ENCODE results near the gene BCAM.
"Not testable (repeated sequence)": the region's sequence is repeated elsewhere in the genome, so short reads cannot be mapped to it uniquely, and the experiment has no call there.

BCAM gene

GRCh38 chr19:44847144-44848035 lies 38.5 kb downstream of the BCAM start:
- no peaks in the 10 kb centered on the region for H3K9me3 Mint-ChIP-seq
- no peak for ATAC-seq
- H3K27me3 Mint-ChIP-seq, result peaks cover 40% of the 10 kb centered on the region
- H3K36me3 Mint-ChIP-seq (ENCODE audit: low read depth), result no peaks in the 10 kb centered on the region
- peaks cover 23% of the 10 kb centered on the region for H3K4me1 Mint-ChIP-seq
- DNase-seq, result no peak
- no peak overlapping the region for H3K27ac Mint-ChIP-seq
- H3K4me3 Mint-ChIP-seq, result peak overlapping the region; percentile 83

DNA sequence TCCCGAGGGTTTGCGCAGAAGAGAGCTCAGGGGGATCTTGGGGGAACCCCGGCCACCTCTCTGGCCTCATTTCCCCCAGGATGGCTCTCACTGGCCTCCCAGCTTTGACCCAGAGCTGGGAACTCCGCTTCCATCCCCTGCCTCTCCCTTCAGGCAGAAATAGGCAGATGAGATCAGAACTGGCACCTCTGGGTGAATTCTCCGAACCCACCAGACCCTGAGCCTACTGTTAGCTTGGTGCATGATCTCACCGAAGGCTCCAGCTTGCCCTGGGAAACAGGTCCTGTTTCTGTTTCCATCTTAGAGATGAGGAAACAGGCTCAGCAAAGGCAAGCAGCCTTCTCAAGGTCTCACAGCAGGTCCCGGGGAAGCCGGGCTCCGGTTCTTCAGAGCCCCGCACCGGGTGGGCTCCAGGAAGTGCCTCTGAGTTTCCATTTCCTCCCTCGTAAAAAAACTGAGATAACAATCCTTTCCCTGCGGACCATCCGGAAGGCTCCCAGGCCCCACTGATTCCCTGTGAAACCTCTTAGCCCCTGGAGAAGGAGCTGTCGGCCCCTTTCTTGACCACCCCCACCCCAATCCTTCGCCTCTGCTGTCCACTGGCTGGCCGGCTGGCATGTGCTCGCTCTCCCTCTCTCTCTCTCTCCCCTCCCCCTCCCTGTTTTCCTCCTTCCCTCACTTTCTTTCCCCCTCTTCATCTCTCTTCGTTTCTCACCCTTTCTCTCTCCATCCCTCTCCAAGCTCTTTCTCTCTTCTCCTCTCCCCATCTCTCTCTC lies 39.3 kb downstream of the BCAM start:
- no peak for DNase-seq
- Mint-ChIP-seq H3K4me1 (peaks cover 23% of the 10 kb centered on the region), H3K27me3 (peaks cover 40% of the 10 kb centered on the region)

DNA sequence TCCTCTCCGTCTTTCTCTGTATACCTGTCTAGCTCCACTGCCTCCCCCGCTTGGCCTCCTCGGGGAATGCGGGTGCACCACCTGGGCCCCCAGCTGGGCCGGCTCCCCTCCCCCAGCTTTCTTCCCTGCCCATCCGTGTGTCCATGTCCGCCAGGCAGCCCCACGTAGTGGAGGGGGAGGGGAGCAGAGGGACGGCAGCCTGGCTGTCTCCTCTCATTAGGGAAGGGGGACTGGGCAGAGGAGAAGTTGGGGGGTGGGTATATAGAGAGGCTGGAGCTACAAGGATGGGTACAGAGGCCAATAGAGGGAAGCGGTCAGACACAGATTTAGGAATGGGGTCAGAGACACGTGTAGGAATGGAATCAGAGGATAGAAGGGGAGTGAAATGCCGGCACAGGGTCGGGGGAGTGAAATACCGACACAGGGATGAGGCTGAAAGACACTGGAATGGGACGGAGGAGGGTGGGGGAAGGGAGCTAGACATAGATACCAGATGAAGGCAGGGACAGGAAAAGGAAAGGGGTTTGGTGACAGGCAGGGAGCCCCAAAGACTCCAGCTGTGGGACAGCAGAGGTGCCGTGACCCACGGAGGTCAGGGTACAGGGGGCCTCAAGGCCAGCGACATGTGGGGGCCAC lies 40.0 kb downstream of the BCAM start:
- H3K9me3 Mint-ChIP-seq, result no peaks in the 10 kb centered on the region
- H3K27me3 Mint-ChIP-seq, result peaks cover 40% of the 10 kb centered on the region
- ATAC-seq (no peak), DNase-seq (no peak)
- H3K4me1 Mint-ChIP-seq, result peaks cover 23% of the 10 kb centered on the region
- H3K27ac Mint-ChIP-seq, result no peak overlapping the region
- H3K36me3 Mint-ChIP-seq (ENCODE audit: low read depth), result no peaks in the 10 kb centered on the region
- H3K4me3 Mint-ChIP-seq, result no peak overlapping the region

More for the DNA sequence above, 39.3 kb downstream of the BCAM start:
- ATAC-seq, result no peak
- Mint-ChIP-seq H3K9me3 (no peaks in the 10 kb centered on the region), H3K27ac (no peak overlapping the region), H3K4me3 (no peak overlapping the region), H3K36me3 (ENCODE audit: low read depth) (no peaks in the 10 kb centered on the region)

GRCh38 chr19:44850641-44851109 lies 41.8 kb downstream of the BCAM start:
- H3K36me3 Mint-ChIP-seq (ENCODE audit: low read depth), result no peaks in the 10 kb centered on the region
- H3K9me3 Mint-ChIP-seq, result no peaks in the 10 kb centered on the region
- H3K4me1 Mint-ChIP-seq, result peaks cover 13% of the 10 kb centered on the region
- H3K27me3 Mint-ChIP-seq, result peaks cover 33% of the 10 kb centered on the region
- no peak for ATAC-seq
- H3K27ac Mint-ChIP-seq, result no peak overlapping the region
- no peak overlapping the region for H3K4me3 Mint-ChIP-seq
- no peak for DNase-seq

DNA sequence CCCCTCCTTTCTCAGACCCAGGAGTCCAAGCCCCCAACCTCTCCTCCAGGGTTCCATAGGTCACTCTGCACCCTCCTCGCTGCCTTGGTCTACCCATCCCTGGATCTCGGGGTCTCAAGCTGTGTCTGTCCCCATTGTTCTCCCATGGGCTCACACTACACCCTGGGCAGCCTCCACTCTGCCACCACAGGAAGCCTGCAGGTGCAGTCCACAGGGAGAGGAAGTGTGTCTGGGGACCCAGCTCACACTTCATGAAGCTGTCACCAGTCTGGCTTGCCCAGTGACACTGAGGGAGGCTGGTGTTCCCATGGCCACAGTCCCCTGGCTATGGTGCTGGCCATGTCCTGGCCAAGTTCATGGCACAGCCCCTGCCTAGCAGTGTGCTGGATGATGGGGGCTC lies 42.5 kb downstream of the BCAM start:
- H3K4me1 Mint-ChIP-seq, result peaks cover 9% of the 10 kb centered on the region
- H3K27me3 Mint-ChIP-seq, result peaks cover 29% of the 10 kb centered on the region
- H3K9me3 Mint-ChIP-seq, result no peaks in the 10 kb centered on the region
- ATAC-seq (no peak), DNase-seq (no peak)
- H3K36me3 Mint-ChIP-seq (ENCODE audit: low read depth), result no peaks in the 10 kb centered on the region
- H3K27ac Mint-ChIP-seq, result no peak overlapping the region
- H3K4me3 Mint-ChIP-seq, result no peak overlapping the region

GRCh38 chr19:44855606-44856005 lies 46.7 kb downstream of the BCAM start:
- no peaks in the 10 kb centered on the region for H3K4me1 Mint-ChIP-seq
- peaks cover 4% of the 10 kb centered on the region for H3K27me3 Mint-ChIP-seq
- H3K9me3 Mint-ChIP-seq, result no peaks in the 10 kb centered on the region
- no peak overlapping the region for H3K4me3 Mint-ChIP-seq
- no peaks in the 10 kb centered on the region for H3K36me3 Mint-ChIP-seq (ENCODE audit: low read depth)
- no peak for DNase-seq
- no peak for ATAC-seq
- H3K27ac Mint-ChIP-seq, result no peak overlapping the region

GRCh38 chr19:44856421-44857083 lies 47.6 kb downstream of the BCAM start:
- peaks cover 1% of the 10 kb centered on the region for H3K27me3 Mint-ChIP-seq
- no peak for ATAC-seq
- no peaks in the 10 kb centered on the region for H3K36me3 Mint-ChIP-seq (ENCODE audit: low read depth)
- H3K4me1 Mint-ChIP-seq, result no peaks in the 10 kb centered on the region
- H3K4me3 Mint-ChIP-seq, result no peak overlapping the region
- H3K9me3 Mint-ChIP-seq, result no peaks in the 10 kb centered on the region
- DNase-seq, result no peak
- no peak overlapping the region for H3K27ac Mint-ChIP-seq

GRCh38 chr19:44857837-44858236 lies 48.9 kb downstream of the BCAM start:
- no peak for ATAC-seq
- H3K4me1 Mint-ChIP-seq, result no peaks in the 10 kb centered on the region
- H3K9me3 Mint-ChIP-seq, result no peaks in the 10 kb centered on the region
- no peak overlapping the region for H3K27ac Mint-ChIP-seq
- DNase-seq, result no peak
- no peaks in the 10 kb centered on the region for H3K36me3 Mint-ChIP-seq (ENCODE audit: low read depth)
- no peak overlapping the region for H3K4me3 Mint-ChIP-seq
- no peaks in the 10 kb centered on the region for H3K27me3 Mint-ChIP-seq

GRCh38 chr19:44861576-44861975 lies 52.7 kb downstream of the BCAM start:
- H3K27me3 Mint-ChIP-seq; ATAC-seq; DNase-seq; H3K27ac Mint-ChIP-seq; H3K36me3 Mint-ChIP-seq (ENCODE audit: low read depth); H3K4me3 Mint-ChIP-seq; H3K9me3 Mint-ChIP-seq; H3K4me1 Mint-ChIP-seq: not testable (repeated sequence)

DNA sequence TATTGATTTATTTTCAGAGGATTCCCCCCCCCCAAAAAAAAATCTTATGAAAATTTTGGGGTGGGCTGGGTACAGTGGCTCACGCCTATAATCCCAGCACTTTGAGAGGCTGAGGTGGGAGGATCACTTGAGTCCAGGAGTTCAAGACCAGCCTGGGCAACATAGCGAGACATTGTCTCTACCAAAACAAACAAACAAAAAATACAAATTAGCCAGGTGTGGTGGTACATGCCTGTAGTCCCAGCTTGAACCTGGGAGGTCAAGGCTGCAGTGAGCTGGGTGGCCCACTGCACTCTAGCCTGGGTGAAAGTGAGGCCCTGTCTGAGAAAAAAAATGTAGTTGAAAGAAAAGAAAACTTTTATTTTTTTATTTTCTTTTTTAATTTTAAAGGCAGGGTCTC lies 55.1 kb downstream of the BCAM start:
- DNase-seq, result no peak
- ATAC-seq, result no peak

DNA sequence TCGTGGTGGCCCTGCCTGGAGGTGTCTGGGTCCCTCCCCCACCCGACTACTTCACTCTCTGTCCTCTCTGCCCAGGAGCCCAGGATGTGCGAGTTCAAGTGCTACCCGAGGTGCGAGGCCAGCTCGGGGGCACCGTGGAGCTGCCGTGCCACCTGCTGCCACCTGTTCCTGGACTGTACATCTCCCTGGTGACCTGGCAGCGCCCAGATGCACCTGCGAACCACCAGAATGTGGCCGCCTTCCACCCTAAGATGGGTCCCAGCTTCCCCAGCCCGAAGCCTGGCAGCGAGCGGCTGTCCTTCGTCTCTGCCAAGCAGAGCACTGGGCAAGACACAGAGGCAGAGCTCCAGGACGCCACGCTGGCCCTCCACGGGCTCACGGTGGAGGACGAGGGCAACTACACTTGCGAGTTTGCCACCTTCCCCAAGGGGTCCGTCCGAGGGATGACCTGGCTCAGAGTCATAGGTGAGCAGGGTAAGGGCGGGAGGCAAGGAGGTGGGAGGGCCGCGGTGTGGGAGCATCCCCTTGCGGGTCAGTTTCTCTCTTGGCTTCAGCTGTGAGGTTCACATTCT lies 56.4 kb downstream of the BCAM start:
- Mint-ChIP-seq H3K27me3 (no peaks in the 10 kb centered on the region), H3K9me3 (no peaks in the 10 kb centered on the region), H3K4me3 (no peak overlapping the region), H3K36me3 (ENCODE audit: low read depth) (no peaks in the 10 kb centered on the region), H3K27ac (no peak overlapping the region), H3K4me1 (no peaks in the 10 kb centered on the region)
- ATAC-seq (no peak), DNase-seq (no peak)

More for the DNA sequence above, 55.1 kb downstream of the BCAM start:
- H3K4me3 Mint-ChIP-seq, result no peak overlapping the region
- no peak overlapping the region for H3K27ac Mint-ChIP-seq
- H3K4me1 Mint-ChIP-seq, result no peaks in the 10 kb centered on the region
- no peaks in the 10 kb centered on the region for H3K36me3 Mint-ChIP-seq (ENCODE audit: low read depth)
- H3K27me3 Mint-ChIP-seq, result no peaks in the 10 kb centered on the region
- no peaks in the 10 kb centered on the region for H3K9me3 Mint-ChIP-seq

- Mint-ChIP-seq H3K27me3 (no peaks in the 10 kb centered on the region), H3K4me1 (no peaks in the 10 kb centered on the region), H3K36me3 (ENCODE audit: low read depth) (no peaks in the 10 kb centered on the region), H3K27ac (no peak overlapping the region), H3K9me3 (no peaks in the 10 kb centered on the region), H3K4me3 (no peak overlapping the region)
- ATAC-seq (no peak), DNase-seq (no peak)
These were observed 57.8 kb downstream of the BCAM start for GRCh38 chr19:44866664-44867063.

- Mint-ChIP-seq H3K4me1 (no peaks in the 10 kb centered on the region), H3K4me3 (no peak overlapping the region), H3K27me3 (no peaks in the 10 kb centered on the region), H3K27ac (no peak overlapping the region), H3K9me3 (no peaks in the 10 kb centered on the region), H3K36me3 (ENCODE audit: low read depth) (no peaks in the 10 kb centered on the region)
- no peak for DNase-seq
- no peak for ATAC-seq
These were observed 58.7 kb downstream of the BCAM start for GRCh38 chr19:44867578-44867977.
